Measurements from ENCODE around the gene PPP2R2D. TPM values are rescaled to one million over a fixed set of nuclear protein-coding genes. Genes with fewer than 3 reads are reported as not detected.
A peak's percentile ranks its signal among the peaks of the same experiment; 100 is the strongest.

PPP2R2D gene
- total RNA-seq, 8 experiments from 2014 or later, result 21.9 to 32.4 (median 30.7) TPM

- Histone ChIP-seq H3K4me3 (no peak overlapping the region), H3K27ac (no peak overlapping the region), H3K4me1 (replicated peaks in 1 of 2) (peaks cover 2 to 8% of the 10 kb centered on the region in 2 donors)
- in situ Hi-C loops (cut with MboI; ENCODE audit: low pct_unique_long_range_greater_than_20kb in 2 of 9, low sequenced_read_pairs in 9 of 9, unreplicated experiment in 9 of 9), result loop anchor here in 2 of 9 experiments (25.0 kb wide), 3 partner anchors 509 to 1684 kb away; no protein-coding TSS in a partner anchor
- ATAC-seq (replicated peaks in 6 of 8), result no peak
- 30 to 92% (median 85%) methylated on average over 1 to 6 of the region's 8 CpGs; no CpG with 5 or more reads in 6 of the 10 experiments for WGBS, 10 experiments
Observed at GRCh38 chr10:131871673-131872005, 29.2 kb upstream of the PPP2R2D start.

- WGBS, 10 experiments, result 80 to 100% (median 92%) methylated on average over 2 to 9 of the region's 27 CpGs; no CpG with 5 or more reads in 6 of the 10 experiments
- Histone ChIP-seq H3K4me1 (replicated peaks in 1 of 2) (peaks cover 2 to 8% of the 10 kb centered on the region in 2 donors), H3K4me3 (no peak overlapping the region), H3K27ac (no peak overlapping the region)
- no peak for ATAC-seq (replicated peaks in 6 of 8)
- in situ Hi-C loops (cut with MboI; ENCODE audit: low pct_unique_long_range_greater_than_20kb in 2 of 9, low sequenced_read_pairs in 9 of 9, unreplicated experiment in 9 of 9), result loop anchor here in 2 of 9 experiments (25.0 kb wide), 3 partner anchors 510 to 1685 kb away; no protein-coding TSS in a partner anchor
Observed at GRCh38 chr10:131872011-131872826, 28.6 kb upstream of the PPP2R2D start.

- 33 to 80% (median 60%) methylated on average over 1 to 6 of the region's 19 CpGs; no CpG with 5 or more reads in 5 of the 10 experiments for WGBS, 10 experiments
- ATAC-seq (replicated peaks in 6 of 8), result no peak
- Histone ChIP-seq H3K27ac (no peak overlapping the region), H3K4me1 (replicated peaks in 1 of 2) (peaks cover 2 to 8% of the 10 kb centered on the region in 2 donors), H3K4me3 (no peak overlapping the region)
- in situ Hi-C loops (cut with MboI; ENCODE audit: low pct_unique_long_range_greater_than_20kb in 2 of 9, low sequenced_read_pairs in 9 of 9, unreplicated experiment in 9 of 9), result loop anchor here in 2 of 9 experiments (25.0 kb wide), 3 partner anchors 511 to 1686 kb away; no protein-coding TSS in a partner anchor
Observed at GRCh38 chr10:131872827-131873375, 27.9 kb upstream of the PPP2R2D start.

- Histone ChIP-seq H3K27ac (no peak overlapping the region), H3K4me3 (peak overlapping the region in 2 of 5 donors; percentile 13 to 19), H3K4me1 (replicated peaks in 1 of 2) (peaks cover 2 to 8% of the 10 kb centered on the region in 2 donors)
- in situ Hi-C loops (cut with MboI; ENCODE audit: low pct_unique_long_range_greater_than_20kb in 2 of 9, low sequenced_read_pairs in 9 of 9, unreplicated experiment in 9 of 9), result loop anchor here in 7 of 9 experiments (25.0 kb wide), 3 partner anchors 513 to 1688 kb away; no protein-coding TSS in a partner anchor
- peak; percentile 76 to 91 (median 88) for ATAC-seq (replicated peaks in 6 of 8)
- 0 to 17% (median 5%) methylated on average over 2 to 4 of the region's 17 CpGs; no CpG with 5 or more reads in 6 of the 10 experiments for WGBS, 10 experiments
Observed at GRCh38 chr10:131874991-131875451, 25.8 kb upstream of the PPP2R2D start.

GRCh38 chr10:131875501-131875900, 25.3 kb upstream of the PPP2R2D start:
- in situ Hi-C loops (cut with MboI; ENCODE audit: low pct_unique_long_range_greater_than_20kb in 2 of 9, low sequenced_read_pairs in 9 of 9, unreplicated experiment in 9 of 9), result loop anchor here in 5 of 9 experiments (25.0 kb wide), 1 partner anchor 1688 kb away; no protein-coding TSS in a partner anchor
- 80% methylated on average over 1 of the region's 10 CpGs; no CpG with 5 or more reads in 8 of the 10 experiments for WGBS, 10 experiments
- ATAC-seq (replicated peaks in 6 of 8), result peak in 2 of 8 experiments; percentile 1 to 7

GRCh38 chr10:131876017-131876416, 24.8 kb upstream of the PPP2R2D start:
- H3K4me1 ChIP-seq (replicated peaks in 1 of 2), result peaks cover 2 to 8% of the 10 kb centered on the region in 2 donors
- ATAC-seq (replicated peaks in 6 of 8), result no peak
- in situ Hi-C loops (cut with MboI; ENCODE audit: low pct_unique_long_range_greater_than_20kb in 2 of 9, low sequenced_read_pairs in 9 of 9, unreplicated experiment in 9 of 9), result loop anchor here in 5 of 9 experiments (25.0 kb wide), 1 partner anchor 1689 kb away; no protein-coding TSS in a partner anchor
- H3K27ac ChIP-seq, result no peak overlapping the region
- 6 to 67% (median 30%) methylated on average over 1 to 4 of the region's 10 CpGs; no CpG with 5 or more reads in 6 of the 10 experiments for WGBS, 10 experiments
- no peak overlapping the region for H3K4me3 ChIP-seq

More at GRCh38 chr10:131875501-131875900, 25.3 kb upstream of the PPP2R2D start:
- Histone ChIP-seq H3K27ac (no peak overlapping the region), H3K4me1 (replicated peaks in 1 of 2) (peaks cover 2 to 8% of the 10 kb centered on the region in 2 donors), H3K4me3 (no peak overlapping the region)

GRCh38 chr10:131876508-131876907, 24.3 kb upstream of the PPP2R2D start:
- Histone ChIP-seq H3K4me1 (replicated peaks in 1 of 2) (peaks cover 2 to 8% of the 10 kb centered on the region in 2 donors), H3K27ac (no peak overlapping the region), H3K4me3 (no peak overlapping the region)
- WGBS, 10 experiments, result 0 to 88% (median 50%) methylated on average over 1 to 7 of the region's 7 CpGs; no CpG with 5 or more reads in 1 of the 10 experiments
- in situ Hi-C loops (cut with MboI; ENCODE audit: low pct_unique_long_range_greater_than_20kb in 2 of 9, low sequenced_read_pairs in 9 of 9, unreplicated experiment in 9 of 9), result loop anchor here in 5 of 9 experiments (25.0 kb wide), 1 partner anchor 1689 kb away; no protein-coding TSS in a partner anchor
- ATAC-seq (replicated peaks in 6 of 8), result no peak

GRCh38 chr10:131880016-131880590, 20.7 kb upstream of the PPP2R2D start:
- H3K4me1 ChIP-seq (replicated peaks in 1 of 2), result peaks cover 0 to 4% of the 10 kb centered on the region in 2 donors
- H3K27ac ChIP-seq, result no peak overlapping the region
- in situ Hi-C loops (cut with MboI; ENCODE audit: low pct_unique_long_range_greater_than_20kb in 2 of 9, low sequenced_read_pairs in 9 of 9, unreplicated experiment in 9 of 9), result loop anchor here in 5 of 9 experiments (25.0 kb wide), 1 partner anchor 1693 kb away; no protein-coding TSS in a partner anchor
- no peak for ATAC-seq (replicated peaks in 6 of 8)
- H3K4me3 ChIP-seq, result no peak overlapping the region
- 40 to 100% (median 64%) methylated on average over 1 to 9 of the region's 13 CpGs; no CpG with 5 or more reads in 4 of the 10 experiments for WGBS, 10 experiments

- Histone ChIP-seq H3K4me1 (replicated peaks in 1 of 2) (peaks cover 0 to 8% of the 10 kb centered on the region in 2 donors), H3K4me3 (no peak overlapping the region), H3K27ac (no peak overlapping the region)
- in situ Hi-C loops (cut with MboI; ENCODE audit: low pct_unique_long_range_greater_than_20kb in 2 of 9, low sequenced_read_pairs in 9 of 9, unreplicated experiment in 9 of 9), result loop anchor here in 5 of 9 experiments (25.0 kb wide), 1 partner anchor 1694 kb away; no protein-coding TSS in a partner anchor
- 10 to 89% (median 70%) methylated on average over 1 to 12 of the region's 15 CpGs; no CpG with 5 or more reads in 4 of the 10 experiments for whole genome bisulfite sequencing, 10 experiments
- ATAC-seq (replicated peaks in 6 of 8), result no peak
Observed at GRCh38 chr10:131881104-131881880, 19.5 kb upstream of the PPP2R2D start.

GRCh38 chr10:131882151-131882550, 18.7 kb upstream of the PPP2R2D start:
- H3K4me3 ChIP-seq, result no peak overlapping the region
- no peak for ATAC-seq (replicated peaks in 6 of 8)
- peaks cover 0 to 16% of the 10 kb centered on the region in 2 donors for H3K4me1 ChIP-seq (replicated peaks in 1 of 2)
- WGBS, 10 experiments, result 38 to 80% (median 49%) methylated on average over 1 to 3 of the region's 8 CpGs; no CpG with 5 or more reads in 6 of the 10 experiments
- no peak overlapping the region for H3K27ac ChIP-seq
- in situ Hi-C loops (cut with MboI; ENCODE audit: low pct_unique_long_range_greater_than_20kb in 2 of 9, low sequenced_read_pairs in 9 of 9, unreplicated experiment in 9 of 9), result loop anchor here in 5 of 9 experiments (25.0 kb wide), 1 partner anchor 1695 kb away; no protein-coding TSS in a partner anchor

- WGBS, 10 experiments, result 40 to 95% (median 76%) methylated on average over 1 to 6 of the region's 10 CpGs; no CpG with 5 or more reads in 2 of the 10 experiments
- in situ Hi-C loops (cut with MboI; ENCODE audit: low pct_unique_long_range_greater_than_20kb in 2 of 9, low sequenced_read_pairs in 9 of 9, unreplicated experiment in 9 of 9), result loop anchor here in 5 of 9 experiments (25.0 kb wide), 1 partner anchor 1696 kb away; no protein-coding TSS in a partner anchor
- H3K27ac ChIP-seq, result no peak overlapping the region
- H3K4me3 ChIP-seq, result no peak overlapping the region
- H3K4me1 ChIP-seq (replicated peaks in 1 of 2), result peaks cover 0 to 16% of the 10 kb centered on the region in 2 donors
- ATAC-seq (replicated peaks in 6 of 8), result no peak
Observed at GRCh38 chr10:131882590-131883451, 18.0 kb upstream of the PPP2R2D start.

Measured in motor neuron (in vitro differentiated cells).